SK-N-MC (cell line): ENCODE data around the gene KCNB1.

Experiments
- EZH2 ChIP-seq: fragments of 200-600 bp; sonication (generic); IDR thresholded peaks from one replicate; pipeline ENCODE4 v1.6.1; 2017; ENCODE audit warnings: antibody characterized with exemption
- FOXP2 ChIP-seq: optimal IDR thresholded peaks from 2 replicates; pipeline ENCODE3; 2011; ENCODE audit warnings: mild to moderate bottlenecking, moderate library complexity; ENCODE audit not compliant: insufficient read depth; ENCODE audit errors: extremely low read length, control extremely low read depth
- POLR2AphosphoS5 ChIP-seq: IDR thresholded peaks from 2 replicates; pipeline ENCODE4 v1.6.1; 2012; ENCODE audit warnings: mild to moderate bottlenecking, low read depth, low read length, borderline replicate concordance

- no peak for TF ChIP-seq POLR2AphosphoS5
- TF ChIP-seq FOXP2, result no peak
- TF ChIP-seq EZH2, result no peak
Observed at GRCh38 chr20:49377326-49377725, 105.1 kb downstream of the KCNB1 start.
